HepG2 (cell line): ENCODE results near the gene DUS1L. TPM values are rescaled to one million over a fixed set of nuclear protein-coding genes. Genes with fewer than 3 reads are reported as not detected.
A peak's percentile ranks its signal among the peaks of the same experiment; 100 is the strongest.

Source experiments
- ATF7 ChIP-seq, 2 experiments: fragments of 450-650 bp in 1 of 2; sonication (generic) in 1 of 2; formaldehyde crosslinking in 1 of 2; IDR thresholded peaks; 2 replicates each; pipeline versions ENCODE4 v1.4.0 to v1.6.1; 2016 to 2020; ENCODE audit warnings: antibody characterized with exemption in 1 of 2, mild to moderate bottlenecking in 1 of 2, missing genetic modification reagents in 1 of 2
- BRD4 ChIP-seq: sonication (generic); formaldehyde crosslinking; IDR thresholded peaks from 2 replicates; pipeline ENCODE4 v1.4.0; 2020; ENCODE audit warnings: missing genetic modification reagents
- CEBPB ChIP-seq: IDR thresholded peaks from 2 replicates; pipeline ENCODE4 v1.6.1; 2011; ENCODE audit warnings: low read depth, low read length, improper control_type of control experiment, borderline replicate concordance
- CEBPG ChIP-seq: IDR thresholded peaks from 2 replicates; pipeline ENCODE4 v1.6.1; 2016
- DNMT3B ChIP-seq: conservative IDR thresholded peaks from 2 replicates; pipeline ENCODE4 v1.6.1; 2016; ENCODE audit warnings: missing biosample characterization, control low read depth
- ELF4 ChIP-seq: sonication (generic); formaldehyde crosslinking; IDR thresholded peaks from 2 replicates; pipeline ENCODE4 v1.5.0; 2020; ENCODE audit warnings: missing genetic modification reagents, mild to moderate bottlenecking, moderate library complexity, borderline replicate concordance
- ESRRA ChIP-seq: sonication (generic); formaldehyde crosslinking; IDR thresholded peaks from 2 replicates; pipeline ENCODE4 v1.5.1; 2020; ENCODE audit warnings: mild to moderate bottlenecking, low read depth, missing genetic modification reagents
- FOXK1 ChIP-seq: sonication (generic); formaldehyde crosslinking; IDR thresholded peaks from 2 replicates; pipeline ENCODE4 v1.4.0; 2020; ENCODE audit warnings: low read depth, missing genetic modification reagents, borderline replicate concordance
- GABPA ChIP-seq, 2 experiments: IDR thresholded peaks; 2 replicates each; pipeline ENCODE4 v1.6.1; 2011 to 2016; ENCODE audit warnings: low read depth in 2 of 2, low read length in 1 of 2, missing biosample characterization in 1 of 2, missing genetic modification characterization in 1 of 2
- GATA4 ChIP-seq: sonication (generic); IDR thresholded peaks from 2 replicates; pipeline ENCODE4 v1.6.1; 2016; ENCODE audit warnings: antibody characterized with exemption, low read depth, borderline replicate concordance
- HMG20B ChIP-seq: conservative IDR thresholded peaks from 2 replicates; pipeline ENCODE4 v1.6.1; 2016; ENCODE audit warnings: missing genetic modification reagents, missing compliant biosample characterization
- KMT2A ChIP-seq: sonication (generic); formaldehyde crosslinking; IDR thresholded peaks from 2 replicates; pipeline ENCODE4 v1.4.0; 2020; ENCODE audit warnings: missing genetic modification reagents
- MED8 ChIP-seq: sonication (generic); formaldehyde crosslinking; IDR thresholded peaks from 2 replicates; pipeline ENCODE4 v1.8.1; 2023; ENCODE audit warnings: mild to moderate bottlenecking, missing genetic modification reagents; ENCODE audit not compliant: insufficient replicate concordance
- MXD4 ChIP-seq: IDR thresholded peaks from 2 replicates; pipeline ENCODE4 v1.6.1; 2016; ENCODE audit warnings: mild to moderate bottlenecking, missing biosample characterization, missing genetic modification reagents
- ONECUT2 ChIP-seq: sonication (generic); formaldehyde crosslinking; IDR thresholded peaks from 2 replicates; pipeline ENCODE4 v1.4.0; 2020; ENCODE audit warnings: missing genetic modification reagents
- REPIN1 ChIP-seq: sonication (generic); formaldehyde crosslinking; IDR thresholded peaks from 2 replicates; pipeline ENCODE4 v1.8.0; 2022; ENCODE audit warnings: missing genetic modification reagents, low read depth, mild to moderate bottlenecking, borderline replicate concordance
- TAF15 ChIP-seq: fragments of 200-400 bp; formaldehyde crosslinking; IDR thresholded peaks from one replicate; pipeline ENCODE4 v1.6.1; 2018; ENCODE audit warnings: mild to moderate bottlenecking, low read depth, low read length; ENCODE audit not compliant: poor library complexity, severe bottlenecking
- THAP11 ChIP-seq: IDR thresholded peaks from 2 replicates; pipeline ENCODE4 v1.6.1; 2016; ENCODE audit warnings: missing biosample characterization, missing genetic modification reagents
- ZNF264 ChIP-seq: sonication (generic); formaldehyde crosslinking; IDR thresholded peaks from 2 replicates; pipeline ENCODE4 v1.4.0; 2020; ENCODE audit warnings: missing genetic modification reagents
- ZNF350 ChIP-seq: sonication (generic); formaldehyde crosslinking; IDR thresholded peaks from 2 replicates; pipeline ENCODE4 v1.4.0; 2020; ENCODE audit warnings: mild to moderate bottlenecking, low read depth, missing genetic modification reagents, borderline replicate concordance
- ZNF468 ChIP-seq: sonication (generic); formaldehyde crosslinking; IDR thresholded peaks from 2 replicates; pipeline ENCODE4 v1.8.0; 2022; ENCODE audit warnings: mild to moderate bottlenecking, moderate library complexity, missing genetic modification reagents
- ZNF550 ChIP-seq: sonication (generic); formaldehyde crosslinking; IDR thresholded peaks from 2 replicates; pipeline ENCODE4 v1.4.0; 2020; ENCODE audit warnings: mild to moderate bottlenecking, missing genetic modification reagents, borderline replicate concordance
- ZNF775 ChIP-seq: sonication (generic); formaldehyde crosslinking; IDR thresholded peaks from 2 replicates; pipeline ENCODE4 v1.4.0; 2020; ENCODE audit warnings: missing genetic modification reagents, mild to moderate bottlenecking, moderate library complexity, borderline replicate concordance
- ZSCAN25 ChIP-seq: sonication (generic); formaldehyde crosslinking; IDR thresholded peaks from 2 replicates; pipeline ENCODE4 v1.8.0; 2022; ENCODE audit warnings: mild to moderate bottlenecking, missing genetic modification reagents
- polyA plus RNA-seq, 8 experiments: library from polyadenylated mRNA; depleted of rRNA in 3 of 8; stranded (reverse) in 7 of 8; unstranded in 1 of 8; fragments of >200 nt; fragmentation: Illumina TruSeq in 4 of 8; extraction: Trizol in 4 of 8; gene quantifications; 2 replicates each; pipeline versions ENCODE4 v1.2.1 to v1.2.3, GENCODE V29; 2011 to 2016; ENCODE audit warnings: low read depth in 4 of 8, missing spikeins in 1 of 8, mixed read lengths in 1 of 8; ENCODE audit not compliant: insufficient read depth in 1 of 8
- total RNA-seq, 5 experiments: library from RNA; depleted of rRNA; stranded (reverse); fragments of >200 nt; fragmentation: Illumina TruSeq; extraction: Trizol; gene quantifications; 2 replicates each; pipeline ENCODE4 v1.2.3, GENCODE V29; 2016; ENCODE audit warnings: low read depth in 1 of 5
- TF ChIP-seq, protein P1 (sequence below): sonication (generic); formaldehyde crosslinking; IDR thresholded peaks from 2 replicates; pipeline ENCODE4 v1.8.1; 2023; ENCODE audit warnings: missing genetic modification reagents, inconsistent platforms, borderline replicate concordance
- TF ChIP-seq, protein P2 (sequence below): sonication (generic); formaldehyde crosslinking; IDR thresholded peaks from 2 replicates; pipeline ENCODE4 v1.5.0; 2020; ENCODE audit warnings: missing genetic modification reagents
- TF ChIP-seq, protein P3 (sequence below): conservative IDR thresholded peaks from 2 replicates; pipeline ENCODE4 v1.6.1; 2018; ENCODE audit warnings: missing genetic modification reagents

Gene DUS1L
- total and polyA plus RNA-seq, 2 of the 13 experiments (the other 11 are each of a cell fraction or from before 2014, with no cell fraction given), result 81.0 to 109 TPM

DNA sequence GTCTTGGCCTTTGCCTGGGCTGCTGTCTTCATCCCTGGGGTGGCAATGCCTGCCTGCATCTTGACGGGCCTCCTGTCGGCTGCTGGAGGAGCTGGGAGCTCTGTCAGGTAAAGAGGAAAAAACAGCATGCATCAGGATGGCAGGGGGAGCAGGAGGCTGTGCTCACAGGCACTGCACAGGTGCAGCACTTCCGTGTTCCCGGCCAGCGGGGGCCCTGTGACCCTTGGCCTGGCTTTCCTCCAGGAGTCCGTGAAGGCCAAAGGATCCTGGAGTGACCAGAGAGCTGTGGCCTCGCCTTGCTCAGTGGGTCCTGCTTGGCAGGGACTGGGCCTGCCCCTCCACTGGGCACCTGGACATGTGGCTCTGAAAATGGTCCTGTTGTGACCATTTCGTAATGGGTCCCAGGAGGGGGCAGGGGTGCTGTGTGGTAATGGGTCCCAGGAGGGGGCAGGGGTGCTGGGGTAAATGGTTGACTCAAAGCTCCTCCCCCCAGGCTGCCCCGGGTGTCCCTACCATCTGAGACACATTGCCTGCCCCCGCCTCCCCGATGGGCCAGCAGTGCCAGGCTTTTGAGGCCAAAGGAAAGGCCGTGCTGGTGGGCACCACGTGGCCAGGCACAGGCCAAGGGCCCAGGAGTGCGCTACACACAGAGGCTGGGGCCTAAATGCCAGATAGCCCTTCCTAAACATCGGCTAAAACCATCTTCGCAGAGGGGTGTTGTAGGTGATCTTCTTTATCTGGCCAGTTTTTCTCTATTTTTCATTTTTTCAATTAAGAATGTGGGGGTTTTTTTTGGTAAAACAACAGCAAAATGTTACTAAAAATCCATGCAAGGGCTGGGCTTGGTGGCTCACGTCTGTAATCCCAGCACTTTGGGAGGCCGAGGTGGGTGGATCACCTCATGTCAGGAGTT is 36.4 kb upstream of the DUS1L start (continued):
- peak; percentile 87 for TF ChIP-seq CEBPB
- TF ChIP-seq GATA4, result 0 out of 2 replicates have a peak, but pooled peaks have one; percentile 24
- TF ChIP-seq ZSCAN25 (CRISPR knock-in tag), result peak; percentile 97
- no peak; the same call in 1 of the 2 replicates for TF ChIP-seq DNMT3B (CRISPR knock-in tag)
- TF ChIP-seq, protein P1, sequence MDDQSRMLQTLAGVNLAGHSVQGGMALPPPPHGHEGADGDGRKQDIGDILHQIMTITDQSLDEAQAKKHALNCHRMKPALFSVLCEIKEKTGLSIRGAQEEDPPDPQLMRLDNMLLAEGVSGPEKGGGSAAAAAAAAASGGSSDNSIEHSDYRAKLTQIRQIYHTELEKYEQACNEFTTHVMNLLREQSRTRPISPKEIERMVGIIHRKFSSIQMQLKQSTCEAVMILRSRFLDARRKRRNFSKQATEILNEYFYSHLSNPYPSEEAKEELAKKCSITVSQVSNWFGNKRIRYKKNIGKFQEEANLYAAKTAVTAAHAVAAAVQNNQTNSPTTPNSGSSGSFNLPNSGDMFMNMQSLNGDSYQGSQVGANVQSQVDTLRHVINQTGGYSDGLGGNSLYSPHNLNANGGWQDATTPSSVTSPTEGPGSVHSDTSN, result no peak
- peak; percentile 33; the same call in 1 of the 2 replicates for TF ChIP-seq ZNF550 (CRISPR knock-in tag)
- peak; percentile 98 for TF ChIP-seq ELF4 (CRISPR knock-in tag)
- TF ChIP-seq BRD4, result peak; percentile 2; the same call in 1 of the 2 replicates
- 0 out of 2 replicates have a peak, but pooled peaks have one; percentile 62 for TF ChIP-seq ESRRA (CRISPR knock-in tag)
- TF ChIP-seq REPIN1 (CRISPR knock-in tag), result peak; percentile 67
- no peak for TF ChIP-seq ZNF775 (CRISPR knock-in tag)
- peak; percentile 92 for TF ChIP-seq CEBPG (CRISPR knock-in tag)
- no peak for TF ChIP-seq GABPA (IDR thresholded peaks at IDR 0.05; ENCODE audit: low read depth, low read length)
- peak; percentile 64 for TF ChIP-seq GABPA (CRISPR knock-in tag; IDR thresholded peaks at IDR 0.05; ENCODE audit: low read depth)
- TF ChIP-seq TAF15, result peak; percentile 94
- no peak for TF ChIP-seq ATF7 (IDR thresholded peaks at IDR 0.05)
- TF ChIP-seq ATF7 (CRISPR knock-in tag; IDR thresholded peaks at IDR 0.05), result no peak
- TF ChIP-seq ONECUT2 (CRISPR knock-in tag), result no peak
- TF ChIP-seq, protein P2, sequence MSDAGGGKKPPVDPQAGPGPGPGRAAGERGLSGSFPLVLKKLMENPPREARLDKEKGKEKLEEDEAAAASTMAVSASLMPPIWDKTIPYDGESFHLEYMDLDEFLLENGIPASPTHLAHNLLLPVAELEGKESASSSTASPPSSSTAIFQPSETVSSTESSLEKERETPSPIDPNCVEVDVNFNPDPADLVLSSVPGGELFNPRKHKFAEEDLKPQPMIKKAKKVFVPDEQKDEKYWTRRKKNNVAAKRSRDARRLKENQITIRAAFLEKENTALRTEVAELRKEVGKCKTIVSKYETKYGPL (CRISPR knock-in tag), result no peak
- peak; percentile 12 for TF ChIP-seq MED8
- TF ChIP-seq, protein P3, sequence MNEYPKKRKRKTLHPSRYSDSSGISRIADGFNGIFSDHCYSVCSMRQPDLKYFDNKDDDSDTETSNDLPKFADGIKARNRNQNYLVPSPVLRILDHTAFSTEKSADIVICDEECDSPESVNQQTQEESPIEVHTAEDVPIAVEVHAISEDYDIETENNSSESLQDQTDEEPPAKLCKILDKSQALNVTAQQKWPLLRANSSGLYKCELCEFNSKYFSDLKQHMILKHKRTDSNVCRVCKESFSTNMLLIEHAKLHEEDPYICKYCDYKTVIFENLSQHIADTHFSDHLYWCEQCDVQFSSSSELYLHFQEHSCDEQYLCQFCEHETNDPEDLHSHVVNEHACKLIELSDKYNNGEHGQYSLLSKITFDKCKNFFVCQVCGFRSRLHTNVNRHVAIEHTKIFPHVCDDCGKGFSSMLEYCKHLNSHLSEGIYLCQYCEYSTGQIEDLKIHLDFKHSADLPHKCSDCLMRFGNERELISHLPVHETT, result peak; percentile 35
- peak; percentile 89 for TF ChIP-seq ZNF350 (CRISPR knock-in tag)
- no peak for TF ChIP-seq ZNF264 (CRISPR knock-in tag)
- peak; percentile 70; the same call in 1 of the 2 replicates for TF ChIP-seq KMT2A (CRISPR knock-in tag)
- peak; percentile 80; the same call in 1 of the 2 replicates for TF ChIP-seq HMG20B
- peak; percentile 59 for TF ChIP-seq MXD4 (CRISPR knock-in tag)
- TF ChIP-seq ZNF468, result no peak
- peak; percentile 56; the same call in 1 of the 2 replicates for TF ChIP-seq FOXK1
- TF ChIP-seq THAP11 (CRISPR knock-in tag), result peak; percentile 80
